HG02973 (cell line): Measurements from ENCODE around the gene HHAT.
A peak's percentile ranks its signal among the peaks of the same experiment; 100 is the strongest.
"Not testable (repeated sequence)": the region's sequence is repeated elsewhere in the genome, so short reads cannot be mapped to it uniquely, and the experiment has no call there.

Experiments
- ATAC-seq: cut with Tn5 transposase; IDR thresholded peaks from one replicate; pipeline ENCODE4 v1.9.1; 2021; ENCODE audit warnings: moderate library complexity; ENCODE audit not compliant: unreplicated experiment

The HHAT gene

GRCh38 chr1:210385228-210385627 is 56.5 kb downstream of the HHAT start:
- ATAC-seq, result no peak

- no peak for ATAC-seq
Measured at GRCh38 chr1:210394281-210394821, 65.6 kb downstream of the HHAT start.

- ATAC-seq, result no peak
Measured at GRCh38 chr1:210396541-210396940, 67.8 kb downstream of the HHAT start.

DNA sequence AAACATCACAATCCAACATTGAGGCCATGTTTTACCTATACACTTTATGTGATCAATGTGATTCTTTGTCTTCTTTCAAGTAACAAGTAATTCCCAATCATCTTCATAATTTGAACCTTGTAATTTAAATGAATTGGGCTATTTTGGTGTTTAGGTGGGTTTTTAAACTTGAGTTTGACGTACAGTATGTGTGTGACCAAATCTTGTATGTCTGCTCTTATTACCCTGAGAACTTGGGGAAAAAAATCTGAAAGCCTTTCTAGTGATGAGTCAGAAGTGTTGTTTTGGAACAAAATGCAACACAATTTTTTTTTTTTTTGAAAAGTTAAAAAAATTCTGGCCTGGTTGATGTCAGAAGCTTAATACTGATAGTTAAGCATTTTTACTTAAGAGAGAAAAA is 68.5 kb downstream of the HHAT start:
- ATAC-seq, result no peak

DNA sequence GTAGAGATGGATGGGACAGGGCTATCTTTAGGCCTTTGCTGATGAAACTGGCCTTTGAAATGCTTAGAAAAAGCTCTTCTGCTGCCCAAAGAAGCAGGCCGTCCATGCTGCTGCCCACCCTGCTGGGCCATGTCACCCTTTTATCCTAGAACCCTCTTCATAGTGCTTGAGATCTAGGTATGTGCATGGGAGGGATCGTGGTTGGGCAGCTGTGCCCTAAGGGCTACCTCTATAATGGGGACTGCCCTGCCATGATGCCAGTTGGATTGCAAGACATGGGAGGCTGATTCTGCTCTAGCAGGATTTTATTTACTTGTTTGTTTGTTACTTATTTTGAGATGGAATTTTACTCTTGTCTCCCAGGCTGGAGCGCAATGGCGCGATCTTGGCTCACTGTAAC is 69.0 kb downstream of the HHAT start:
- ATAC-seq, result no peak

- no peak for ATAC-seq
Measured at GRCh38 chr1:210398466-210398865, 69.8 kb downstream of the HHAT start.

GRCh38 chr1:210400043-210400840 is 71.5 kb downstream of the HHAT start:
- ATAC-seq, result peak; percentile 95

GRCh38 chr1:210402560-210402959 is 73.9 kb downstream of the HHAT start:
- no peak for ATAC-seq

DNA sequence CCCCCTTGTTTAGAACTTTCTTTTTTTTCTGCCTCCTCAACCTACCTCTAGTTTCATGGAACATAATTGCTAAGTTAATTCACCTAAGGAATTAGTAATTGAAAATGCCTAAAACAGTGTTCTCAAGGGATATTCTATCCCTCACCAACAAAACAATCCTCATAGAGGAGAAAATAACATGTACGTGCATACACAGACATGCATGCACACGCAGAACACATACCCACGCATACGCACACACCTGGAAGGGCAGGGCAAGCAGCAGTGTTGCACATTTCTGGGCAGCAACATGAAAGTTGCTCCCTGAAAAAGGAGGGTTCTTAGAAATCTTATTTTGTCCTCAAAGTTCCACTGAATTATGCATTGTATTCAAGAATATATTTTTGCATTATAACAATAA is 76.6 kb downstream of the HHAT start:
- ATAC-seq, result no peak

DNA sequence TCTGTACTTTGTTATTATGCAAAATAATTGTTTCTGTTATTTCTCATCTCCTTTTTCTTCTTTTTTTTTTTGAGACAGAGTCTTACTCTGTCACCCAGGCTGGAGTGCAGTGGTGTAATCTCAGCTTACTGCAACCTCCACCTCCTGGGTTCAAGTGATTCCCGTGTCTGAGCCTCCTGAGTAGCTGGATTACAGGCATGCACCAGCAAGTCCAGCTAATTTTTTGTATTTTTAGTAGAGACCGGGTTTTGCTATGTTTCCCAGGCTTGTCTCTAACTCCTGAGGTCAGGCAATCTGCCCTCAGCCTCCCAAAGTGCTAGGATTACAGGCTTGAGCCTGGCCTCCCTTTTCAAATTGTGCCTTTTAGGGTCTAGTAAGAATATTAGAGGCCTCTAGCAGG is 77.6 kb downstream of the HHAT start:
- not testable (repeated sequence) for ATAC-seq

- peak; percentile 89 for ATAC-seq
Measured at GRCh38 chr1:210407207-210407886, 78.6 kb downstream of the HHAT start.

- no peak for ATAC-seq
Measured at GRCh38 chr1:210407887-210408252, 79.2 kb downstream of the HHAT start.

DNA sequence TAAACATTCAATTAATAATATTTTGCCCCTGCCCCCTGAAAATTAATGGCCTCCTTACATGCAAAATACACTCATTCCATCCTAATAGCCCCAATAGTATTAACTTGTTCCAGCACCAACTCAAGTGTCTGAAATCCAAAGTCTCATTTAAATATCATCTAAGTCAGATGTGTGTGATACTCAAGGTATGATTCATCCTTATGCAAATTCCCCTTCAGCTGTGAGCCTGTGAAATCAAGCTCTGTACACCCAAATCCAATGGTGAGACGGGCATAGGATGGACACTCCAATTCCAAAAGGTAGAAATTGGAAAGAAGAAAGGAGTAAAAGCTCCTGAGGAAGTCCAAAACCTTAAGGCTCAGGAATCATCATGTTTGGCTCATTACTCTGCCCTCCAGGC is 83.5 kb downstream of the HHAT start:
- ATAC-seq, result no peak

- no peak for ATAC-seq
Measured at GRCh38 chr1:210413951-210414350, 85.2 kb downstream of the HHAT start.

- ATAC-seq, result no peak
Measured at GRCh38 chr1:210415846-210416448, 87.2 kb downstream of the HHAT start.

DNA sequence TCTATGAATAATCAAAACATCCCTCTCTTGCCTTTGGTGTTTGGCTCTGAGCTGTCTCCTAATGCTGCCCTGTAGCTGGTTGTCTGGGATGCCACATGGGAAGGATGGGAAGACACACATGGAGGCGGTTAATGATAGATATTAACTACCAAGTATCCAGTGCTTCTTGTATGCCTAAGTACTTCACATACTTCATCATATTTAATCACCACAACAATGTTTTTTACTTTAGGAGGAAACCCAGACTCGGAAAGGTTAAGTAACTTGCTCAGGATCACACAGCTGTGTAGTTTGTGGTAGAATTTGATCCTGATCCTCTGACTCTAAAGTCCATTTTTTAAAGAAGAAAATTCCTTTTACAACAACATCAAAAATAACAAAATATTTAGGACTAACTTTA is 88.0 kb downstream of the HHAT start:
- ATAC-seq, result no peak

GRCh38 chr1:210417881-210418280 is 89.2 kb downstream of the HHAT start:
- ATAC-seq, result no peak

DNA sequence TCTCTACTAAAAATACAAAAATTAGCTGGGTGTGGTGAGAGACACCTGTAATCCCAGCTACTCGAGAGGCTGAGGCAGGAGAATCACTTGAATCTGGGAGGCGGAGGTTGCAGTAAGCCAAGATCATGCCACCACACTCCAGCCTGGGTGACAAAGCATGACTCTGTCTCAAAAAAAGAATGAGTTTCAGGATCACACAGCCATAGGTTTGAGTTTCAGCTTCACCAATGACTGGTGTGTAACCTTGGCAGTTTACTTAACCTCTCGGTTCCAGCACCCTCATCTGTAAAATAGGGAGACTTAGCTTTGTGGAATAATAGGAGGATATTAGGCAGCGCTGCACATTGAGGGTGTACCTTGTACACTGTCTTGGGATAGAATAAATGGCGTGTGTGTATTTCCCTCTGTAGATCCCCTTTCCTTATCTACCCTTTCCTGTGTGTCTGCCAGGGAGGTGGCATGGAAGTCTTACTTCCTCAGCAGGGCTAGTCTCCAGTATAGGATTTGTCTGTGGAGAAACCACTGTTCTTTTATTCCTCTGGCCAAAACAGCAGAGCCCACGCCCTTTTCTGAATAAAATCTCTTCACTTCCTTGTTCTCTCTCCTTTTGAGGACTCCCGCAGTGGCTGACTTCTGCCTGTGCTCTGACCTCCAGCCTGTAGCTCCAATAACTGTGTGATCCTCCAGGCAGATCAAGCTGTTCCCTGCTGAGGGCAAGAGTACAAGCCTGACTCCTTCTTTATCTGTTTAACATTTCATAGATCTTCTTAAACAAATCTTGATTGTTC is 90.4 kb downstream of the HHAT start:
- no peak for ATAC-seq

DNA sequence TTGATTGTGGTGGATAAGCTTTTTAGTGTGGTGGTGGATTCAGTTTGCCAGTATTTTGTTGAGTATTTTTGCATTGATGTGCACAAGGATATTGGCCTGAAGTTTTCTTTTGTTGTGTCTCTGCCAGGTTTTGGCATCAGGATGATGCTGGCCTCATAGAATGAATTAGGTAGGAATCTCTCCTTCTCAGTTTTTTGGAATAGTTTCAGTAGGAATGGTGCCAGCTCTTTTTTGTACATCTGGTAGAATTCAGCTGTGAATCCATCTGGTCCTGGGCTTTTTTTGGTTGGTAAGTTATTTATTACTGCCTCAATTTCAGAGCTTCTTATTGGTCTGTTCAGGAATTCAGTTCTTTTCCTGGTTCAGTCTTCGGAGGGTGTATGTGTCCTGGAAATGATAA is 98.0 kb downstream of the HHAT start:
- not testable (repeated sequence) for ATAC-seq

DNA sequence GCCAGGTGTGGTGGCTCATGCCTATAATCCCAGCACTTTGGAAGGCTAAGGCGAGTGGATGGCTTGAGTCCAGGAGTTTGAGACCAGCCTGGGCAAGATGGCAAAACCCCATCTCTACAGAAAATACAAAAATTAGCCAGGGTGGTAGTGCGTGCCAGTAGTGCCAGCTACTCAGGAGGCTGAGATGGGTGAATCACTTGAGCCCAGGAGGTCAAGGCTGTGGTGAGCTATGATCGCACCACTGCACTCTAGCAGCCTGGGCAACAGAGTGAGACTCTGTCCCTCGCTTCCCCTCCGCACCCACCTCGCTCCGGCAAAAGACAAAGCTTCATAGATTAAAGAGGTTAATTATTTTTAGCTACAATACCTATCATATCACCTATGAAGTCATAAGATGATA is 100.0 kb downstream of the HHAT start:
- ATAC-seq, result no peak

DNA sequence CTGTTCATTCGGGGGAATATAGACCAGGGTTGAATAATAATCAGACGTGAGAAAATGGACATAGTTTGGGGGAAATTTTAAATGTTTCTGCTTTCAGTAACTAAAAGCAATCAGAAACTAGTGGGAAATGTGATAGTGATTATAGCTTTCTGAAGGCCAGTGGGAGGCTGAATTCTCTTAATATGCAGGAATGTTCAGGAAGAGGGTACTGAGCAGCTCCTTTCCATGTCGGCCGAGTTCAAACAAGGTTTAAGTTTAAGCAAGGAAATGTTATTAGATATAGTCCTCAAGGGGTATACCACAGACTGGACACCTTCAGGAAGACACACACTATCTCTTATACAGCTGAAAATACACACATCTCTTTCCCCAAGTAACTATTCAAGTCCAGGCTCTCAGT is 105.5 kb downstream of the HHAT start:
- ATAC-seq, result no peak
